Karpas-422 (cell line): ENCODE measurements around the gene SWAP70. TPM values are rescaled to one million over a fixed set of nuclear protein-coding genes. Genes with fewer than 3 reads are reported as not detected.
A peak's percentile ranks its signal among the peaks of the same experiment; 100 is the strongest.

Experiments
- DNase-seq: peaks from one replicate; pipeline ENCODE4 v3.0.0-alpha.2; 2015
- H2AFZ ChIP-seq: fragments of 200-600 bp; sonication (generic); 2 replicates; pipeline ENCODE4 v1.6.1; 2014; ENCODE audit warnings: antibody characterized with exemption, low read length, mixed read lengths
- H3K27ac ChIP-seq: fragments of 200-600 bp; sonication (generic); 2 replicates; pipeline ENCODE4 v1.5.1; 2014; ENCODE audit warnings: mild to moderate bottlenecking, low read length, moderate library complexity
- H3K27me3 ChIP-seq: fragments of 200-600 bp; sonication (generic); 2 replicates; pipeline ENCODE4 v1.6.1; 2014; ENCODE audit warnings: low read length, mixed read lengths
- H3K36me3 ChIP-seq: fragments of 200-600 bp; sonication (generic); 2 replicates; pipeline ENCODE4 v1.6.1; 2014; ENCODE audit warnings: low read length, mixed read lengths; ENCODE audit not compliant: insufficient read depth
- H3K4me1 ChIP-seq: fragments of 200-600 bp; sonication (generic); 2 replicates; pipeline ENCODE4 v1.6.1; 2014; ENCODE audit warnings: mild to moderate bottlenecking, low read length, mixed read lengths
- H3K4me2 ChIP-seq: fragments of 200-600 bp; sonication (generic); 2 replicates; pipeline ENCODE4 v1.6.1; 2014; ENCODE audit warnings: low read length, low read depth, mild to moderate bottlenecking; ENCODE audit not compliant: poor library complexity, severe bottlenecking
- H3K4me3 ChIP-seq: fragments of 200-600 bp; sonication (generic); 2 replicates; pipeline ENCODE4 v1.5.1; 2014; ENCODE audit warnings: mild to moderate bottlenecking, antibody characterized with exemption, low read length, mixed read lengths
- H3K79me2 ChIP-seq: fragments of 200-600 bp; sonication (generic); 2 replicates; pipeline ENCODE4 v1.6.1; 2014; ENCODE audit warnings: mild to moderate bottlenecking, low read length, mixed read lengths
- H3K9ac ChIP-seq: fragments of 200-600 bp; sonication (generic); 2 replicates; pipeline ENCODE4 v1.6.0; 2014; ENCODE audit warnings: low read length
- H3K9me2 ChIP-seq: fragments of 200-600 bp; sonication (generic), shearing (Covaris generic); replicated peaks from 2 replicates; pipeline ENCODE4 v1.6.0; 2014; ENCODE audit warnings: mild to moderate bottlenecking, low read length, moderate library complexity; ENCODE audit not compliant: insufficient read depth
- H3K9me3 ChIP-seq: fragments of 300-700, 200-600 bp; sonication (generic); 2 replicates; pipeline ENCODE4 v1.6.1; 2014; ENCODE audit warnings: low read length, mixed read lengths
- H4K20me1 ChIP-seq: fragments of 200-600 bp; sonication (generic); 2 replicates; pipeline ENCODE4 v1.6.1; 2014; ENCODE audit warnings: mild to moderate bottlenecking, antibody characterized with exemption, low read length, low read depth; ENCODE audit not compliant: insufficient read depth
- total RNA-seq: library from RNA; depleted of rRNA; stranded (reverse); fragments of >200 nt; shearing (Covaris generic); gene quantifications from 2 replicates; pipeline ENCODE4 v1.2.3, GENCODE V29; 2014; ENCODE audit warnings: low replicate concordance

SWAP70 gene
- total RNA-seq, 1 experiment from 2014 or later = 82.4 TPM

GRCh38 chr11:9758637-9759518 is 95.0 kb downstream of the SWAP70 start:
- H3K4me3 ChIP-seq = peak overlapping the region; percentile 69
- peak overlapping the region; percentile 75 for H3K9ac ChIP-seq
- no peaks in the 10 kb centered on the region for H3K79me2 ChIP-seq
- H3K9me2 ChIP-seq = no peaks in the 10 kb centered on the region
- no peaks in the 10 kb centered on the region for H3K9me3 ChIP-seq
- no peaks in the 10 kb centered on the region for H3K27me3 ChIP-seq
- peak overlapping the region; percentile 83 for H3K4me2 ChIP-seq
- H3K27ac ChIP-seq = peak overlapping the region; percentile 73
- no peaks in the 10 kb centered on the region for H4K20me1 ChIP-seq
- H3K4me1 ChIP-seq = peaks cover 59% of the 10 kb centered on the region
- no peaks in the 10 kb centered on the region for H3K36me3 ChIP-seq
- H2AFZ ChIP-seq = peak overlapping the region; percentile 29; the same call in 1 of the 2 replicates
- DNase-seq = peak; percentile 85

GRCh38 chr11:9759519-9760192 is 95.8 kb downstream of the SWAP70 start:
- no peaks in the 10 kb centered on the region for H3K27me3 ChIP-seq
- H3K4me3 ChIP-seq = peak overlapping the region; percentile 69
- DNase-seq = peak; percentile 91
- peaks cover 57% of the 10 kb centered on the region for H3K4me1 ChIP-seq
- peak overlapping the region; percentile 75 for H3K9ac ChIP-seq
- no peaks in the 10 kb centered on the region for H3K9me2 ChIP-seq
- peak overlapping the region; percentile 29; the same call in 1 of the 2 replicates for H2AFZ ChIP-seq
- H3K4me2 ChIP-seq = peak overlapping the region; percentile 83
- no peaks in the 10 kb centered on the region for H4K20me1 ChIP-seq
- no peaks in the 10 kb centered on the region for H3K9me3 ChIP-seq
- H3K79me2 ChIP-seq = no peaks in the 10 kb centered on the region
- no peaks in the 10 kb centered on the region for H3K36me3 ChIP-seq
- peak overlapping the region; percentile 73 for H3K27ac ChIP-seq

- Histone ChIP-seq H3K4me1 (peaks cover 57% of the 10 kb centered on the region), H3K27ac (0 out of 2 replicates have a peak overlapping the region, but pooled peaks have one; percentile 12), H3K9me3 (no peaks in the 10 kb centered on the region), H3K4me3 (peak overlapping the region; percentile 69; the same call in 1 of the 2 replicates), H3K79me2 (no peaks in the 10 kb centered on the region), H3K9me2 (no peaks in the 10 kb centered on the region), H3K36me3 (no peaks in the 10 kb centered on the region), H4K20me1 (no peaks in the 10 kb centered on the region), H3K4me2 (peak overlapping the region; percentile 83), H3K9ac (peak overlapping the region; percentile 75; the same call in 1 of the 2 replicates), H3K27me3 (no peaks in the 10 kb centered on the region), H2AFZ (no peak overlapping the region)
- DNase-seq = no peak
These were observed 96.3 kb downstream of the SWAP70 start for GRCh38 chr11:9760193-9760575.

- Histone ChIP-seq H3K36me3 (no peaks in the 10 kb centered on the region), H3K9me3 (no peaks in the 10 kb centered on the region), H3K9ac (no peak overlapping the region), H3K27ac (no peak overlapping the region), H3K4me1 (peaks cover 51% of the 10 kb centered on the region), H4K20me1 (no peaks in the 10 kb centered on the region), H3K4me2 (no peak overlapping the region), H3K27me3 (no peaks in the 10 kb centered on the region), H2AFZ (no peak overlapping the region), H3K9me2 (no peaks in the 10 kb centered on the region), H3K79me2 (no peaks in the 10 kb centered on the region), H3K4me3 (no peak overlapping the region)
- DNase-seq = no peak
These were observed 97.6 kb downstream of the SWAP70 start for GRCh38 chr11:9761441-9761945.

GRCh38 chr11:9762531-9762930 is 98.7 kb downstream of the SWAP70 start:
- Histone ChIP-seq H3K79me2 (no peaks in the 10 kb centered on the region), H3K4me3 (no peak overlapping the region), H3K9me3 (no peaks in the 10 kb centered on the region), H4K20me1 (no peaks in the 10 kb centered on the region), H3K4me2 (no peak overlapping the region), H3K27me3 (no peaks in the 10 kb centered on the region), H3K27ac (no peak overlapping the region), H3K36me3 (no peaks in the 10 kb centered on the region), H3K4me1 (peaks cover 41% of the 10 kb centered on the region), H3K9ac (no peak overlapping the region), H2AFZ (no peak overlapping the region), H3K9me2 (no peaks in the 10 kb centered on the region)
- no peak for DNase-seq

- no peaks in the 10 kb centered on the region for H3K79me2 ChIP-seq
- H3K4me1 ChIP-seq = peaks cover 36% of the 10 kb centered on the region
- H3K4me3 ChIP-seq = no peak overlapping the region
- no peaks in the 10 kb centered on the region for H4K20me1 ChIP-seq
- no peaks in the 10 kb centered on the region for H3K9me3 ChIP-seq
- H3K9me2 ChIP-seq = no peaks in the 10 kb centered on the region
- H3K27ac ChIP-seq = no peak overlapping the region
- DNase-seq = no peak
- no peaks in the 10 kb centered on the region for H3K27me3 ChIP-seq
- H3K36me3 ChIP-seq = no peaks in the 10 kb centered on the region
- no peak overlapping the region for H3K4me2 ChIP-seq
- no peak overlapping the region for H3K9ac ChIP-seq
- no peak overlapping the region for H2AFZ ChIP-seq
These were observed 99.4 kb downstream of the SWAP70 start for GRCh38 chr11:9763301-9763700.

GRCh38 chr11:9765320-9766101 is 101.6 kb downstream of the SWAP70 start:
- Histone ChIP-seq H3K4me2 (peak overlapping the region; percentile 30), H3K9ac (peak overlapping the region; percentile 51)

More at GRCh38 chr11:9765320-9766101, 101.6 kb downstream of the SWAP70 start:
- no peak overlapping the region; the same call in 1 of the 2 replicates for H3K4me3 ChIP-seq
- no peaks in the 10 kb centered on the region for H3K79me2 ChIP-seq
- H3K9me2 ChIP-seq = no peaks in the 10 kb centered on the region
- no peaks in the 10 kb centered on the region for H3K9me3 ChIP-seq
- no peak overlapping the region for H2AFZ ChIP-seq
- H3K27ac ChIP-seq = no peak overlapping the region; the same call in 1 of the 2 replicates
- no peaks in the 10 kb centered on the region for H3K36me3 ChIP-seq
- peaks cover 27% of the 10 kb centered on the region for H3K4me1 ChIP-seq
- H4K20me1 ChIP-seq = no peaks in the 10 kb centered on the region
- H3K27me3 ChIP-seq = no peaks in the 10 kb centered on the region
- DNase-seq = no peak
